Neutrophil (primary cell): ENCODE data around the gene FKBP9.
"Not testable (repeated sequence)": the region's sequence is repeated elsewhere in the genome, so short reads cannot be mapped to it uniquely, and the experiment has no call there.

Experiments used
- H3K27ac ChIP-seq: fragments of 200-600 bp; sonication (generic); 2 replicates; pipeline ENCODE4 v1.5.1; 2016; ENCODE audit warnings: mild to moderate bottlenecking, moderate library complexity
- H3K27me3 ChIP-seq: fragments of 200-600 bp; sonication (generic); 2 replicates; pipeline ENCODE4 v1.6.0; 2016; ENCODE audit warnings: mild to moderate bottlenecking
- H3K36me3 ChIP-seq: fragments of 200-600 bp; sonication (generic); 2 replicates; pipeline ENCODE4 v1.5.1; 2017
- H3K4me1 ChIP-seq, 2 experiments: fragments of 200-600 bp in 1 of 2; sonication (generic) in 1 of 2; 1 replicate in 1 of 2; 2 replicates in 1 of 2; pipeline versions ENCODE4 v1.5.1 to v1.6.1; 2013 to 2016; ENCODE audit warnings: low read depth in 1 of 2, low read length in 1 of 2, mild to moderate bottlenecking in 1 of 2, moderate library complexity in 1 of 2; ENCODE audit not compliant: control insufficient read depth in 1 of 2, insufficient read depth in 1 of 2
- H3K4me3 ChIP-seq, 2 experiments: fragments of 200-600 bp in 1 of 2; sonication (generic) in 1 of 2; 1 replicate in 1 of 2; 2 replicates in 1 of 2; pipeline ENCODE4 v1.5.1; 2013 to 2016; ENCODE audit warnings: low read depth in 1 of 2, low read length in 1 of 2, mild to moderate bottlenecking in 1 of 2, moderate library complexity in 1 of 2
- H3K9me3 ChIP-seq: fragments of 200-600 bp; sonication (generic); 2 replicates; pipeline ENCODE4 v1.5.1; 2016
- TF ChIP-seq, protein P1 (sequence below): fragments of 200-600 bp; sonication (generic); IDR thresholded peaks from 2 replicates; pipeline ENCODE4 v1.5.1; 2016; ENCODE audit warnings: antibody characterized with exemption

The FKBP9 gene, protein sequence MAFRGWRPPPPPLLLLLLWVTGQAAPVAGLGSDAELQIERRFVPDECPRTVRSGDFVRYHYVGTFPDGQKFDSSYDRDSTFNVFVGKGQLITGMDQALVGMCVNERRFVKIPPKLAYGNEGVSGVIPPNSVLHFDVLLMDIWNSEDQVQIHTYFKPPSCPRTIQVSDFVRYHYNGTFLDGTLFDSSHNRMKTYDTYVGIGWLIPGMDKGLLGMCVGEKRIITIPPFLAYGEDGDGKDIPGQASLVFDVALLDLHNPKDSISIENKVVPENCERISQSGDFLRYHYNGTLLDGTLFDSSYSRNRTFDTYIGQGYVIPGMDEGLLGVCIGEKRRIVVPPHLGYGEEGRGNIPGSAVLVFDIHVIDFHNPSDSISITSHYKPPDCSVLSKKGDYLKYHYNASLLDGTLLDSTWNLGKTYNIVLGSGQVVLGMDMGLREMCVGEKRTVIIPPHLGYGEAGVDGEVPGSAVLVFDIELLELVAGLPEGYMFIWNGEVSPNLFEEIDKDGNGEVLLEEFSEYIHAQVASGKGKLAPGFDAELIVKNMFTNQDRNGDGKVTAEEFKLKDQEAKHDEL

DNA sequence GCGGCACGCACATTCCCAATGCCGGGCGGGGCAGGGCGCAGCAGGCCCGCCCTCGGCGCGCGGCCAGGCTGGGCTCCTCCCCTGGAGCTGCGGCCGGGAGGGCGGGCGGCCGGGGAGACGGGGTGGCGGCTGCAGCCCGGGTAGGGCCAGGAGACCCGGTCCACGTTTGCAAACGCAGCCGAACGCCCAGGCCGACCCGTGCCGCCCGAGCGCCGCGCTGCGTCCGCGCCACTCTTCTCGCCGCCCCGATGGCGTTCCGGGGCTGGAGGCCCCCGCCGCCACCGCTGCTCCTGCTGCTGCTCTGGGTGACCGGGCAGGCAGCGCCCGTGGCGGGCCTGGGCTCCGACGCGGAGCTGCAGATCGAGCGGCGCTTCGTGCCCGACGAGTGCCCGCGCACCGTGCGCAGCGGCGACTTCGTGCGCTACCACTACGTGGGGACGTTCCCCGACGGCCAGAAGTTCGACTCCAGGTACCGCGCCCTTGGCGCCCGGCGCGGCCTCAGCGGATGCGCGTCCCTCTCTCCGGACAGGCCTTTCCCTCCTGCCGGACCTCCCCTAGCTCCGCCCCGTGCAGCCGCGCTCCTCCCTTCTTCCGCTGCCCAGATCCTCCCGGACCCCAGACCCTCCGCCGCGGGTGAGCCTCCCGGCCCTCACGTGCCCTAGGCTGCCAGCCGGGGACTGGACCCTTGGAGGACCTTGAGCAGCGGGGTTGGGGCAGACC lies at the start of gene FKBP9:
Gene FKBP9 (plus strand): TSS at position 115 of the 720 bp plus-strand sequence. CDS start 134 bp downstream, at position 249.
- peak within 1 kb of the TSS; percentile 85 to 93 for H3K4me3 ChIP-seq
- peak within 1 kb of the TSS; percentile 80 for H3K27ac ChIP-seq
- H3K36me3 ChIP-seq, result no peaks in the 10 kb centered on the region
- H3K4me1 ChIP-seq, result peaks cover 14 to 22% of the 10 kb centered on the region in 2 experiments
- TF ChIP-seq, protein P1, sequence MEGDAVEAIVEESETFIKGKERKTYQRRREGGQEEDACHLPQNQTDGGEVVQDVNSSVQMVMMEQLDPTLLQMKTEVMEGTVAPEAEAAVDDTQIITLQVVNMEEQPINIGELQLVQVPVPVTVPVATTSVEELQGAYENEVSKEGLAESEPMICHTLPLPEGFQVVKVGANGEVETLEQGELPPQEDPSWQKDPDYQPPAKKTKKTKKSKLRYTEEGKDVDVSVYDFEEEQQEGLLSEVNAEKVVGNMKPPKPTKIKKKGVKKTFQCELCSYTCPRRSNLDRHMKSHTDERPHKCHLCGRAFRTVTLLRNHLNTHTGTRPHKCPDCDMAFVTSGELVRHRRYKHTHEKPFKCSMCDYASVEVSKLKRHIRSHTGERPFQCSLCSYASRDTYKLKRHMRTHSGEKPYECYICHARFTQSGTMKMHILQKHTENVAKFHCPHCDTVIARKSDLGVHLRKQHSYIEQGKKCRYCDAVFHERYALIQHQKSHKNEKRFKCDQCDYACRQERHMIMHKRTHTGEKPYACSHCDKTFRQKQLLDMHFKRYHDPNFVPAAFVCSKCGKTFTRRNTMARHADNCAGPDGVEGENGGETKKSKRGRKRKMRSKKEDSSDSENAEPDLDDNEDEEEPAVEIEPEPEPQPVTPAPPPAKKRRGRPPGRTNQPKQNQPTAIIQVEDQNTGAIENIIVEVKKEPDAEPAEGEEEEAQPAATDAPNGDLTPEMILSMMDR, result no peak
- no peaks in the 10 kb centered on the region for H3K9me3 ChIP-seq
- H3K27me3 ChIP-seq, result no peaks in the 10 kb centered on the region

DNA sequence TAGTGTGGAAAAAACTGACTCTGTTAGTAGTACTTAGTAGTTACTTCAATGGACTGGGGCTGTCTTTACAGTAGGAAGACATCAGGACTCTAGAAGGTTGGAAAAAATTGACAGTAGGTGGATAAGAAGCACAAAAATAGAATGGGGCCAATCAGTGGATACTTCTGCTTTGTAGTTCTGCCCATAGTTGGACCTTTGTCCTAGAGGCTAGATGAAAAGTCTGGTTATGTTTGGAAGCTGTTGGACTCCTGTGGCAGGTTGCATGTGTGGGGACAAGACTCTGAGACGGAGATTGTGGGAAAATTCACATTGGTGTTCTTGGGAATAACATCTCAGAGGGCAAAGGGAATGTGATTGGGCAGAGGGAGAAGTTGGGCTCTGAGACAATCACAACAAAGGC lies 47.0 kb upstream of the FKBP9 start:
- Histone ChIP-seq H3K9me3 (no peaks in the 10 kb centered on the region), H3K27ac (no peak overlapping the region), H3K4me3 (no peak overlapping the region), H3K27me3 (no peaks in the 10 kb centered on the region), H3K36me3 (peaks cover 11% of the 10 kb centered on the region), H3K4me1 (peaks cover 0 to 4% of the 10 kb centered on the region in 2 experiments)
- TF ChIP-seq, protein P1, result no peak

DNA sequence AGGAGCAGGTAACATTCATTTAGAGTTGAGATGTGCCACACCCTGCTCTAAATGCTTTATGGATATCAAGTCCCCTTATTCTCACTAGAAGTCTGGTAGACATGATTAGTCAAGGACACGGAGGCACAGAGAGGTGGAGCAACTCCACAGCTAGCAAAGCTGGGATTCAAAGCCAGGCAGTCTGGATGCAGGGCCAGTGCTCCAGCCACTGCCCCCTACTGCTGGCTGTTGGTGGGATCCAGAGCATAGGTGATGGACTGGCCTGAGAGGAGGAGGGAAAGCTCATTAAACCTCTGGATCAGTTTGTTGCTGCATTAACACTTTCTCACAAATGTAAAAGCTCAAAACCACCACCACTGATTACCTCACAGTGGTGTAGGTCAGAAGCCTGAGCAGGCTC lies 43.1 kb upstream of the FKBP9 start:
- H3K27me3 ChIP-seq, result no peaks in the 10 kb centered on the region
- no peaks in the 10 kb centered on the region for H3K4me1 ChIP-seq
- no peaks in the 10 kb centered on the region for H3K9me3 ChIP-seq
- H3K36me3 ChIP-seq, result peaks cover 43% of the 10 kb centered on the region
- TF ChIP-seq, protein P1, result no peak
- no peak overlapping the region for H3K27ac ChIP-seq
- H3K4me3 ChIP-seq, result no peak overlapping the region

DNA sequence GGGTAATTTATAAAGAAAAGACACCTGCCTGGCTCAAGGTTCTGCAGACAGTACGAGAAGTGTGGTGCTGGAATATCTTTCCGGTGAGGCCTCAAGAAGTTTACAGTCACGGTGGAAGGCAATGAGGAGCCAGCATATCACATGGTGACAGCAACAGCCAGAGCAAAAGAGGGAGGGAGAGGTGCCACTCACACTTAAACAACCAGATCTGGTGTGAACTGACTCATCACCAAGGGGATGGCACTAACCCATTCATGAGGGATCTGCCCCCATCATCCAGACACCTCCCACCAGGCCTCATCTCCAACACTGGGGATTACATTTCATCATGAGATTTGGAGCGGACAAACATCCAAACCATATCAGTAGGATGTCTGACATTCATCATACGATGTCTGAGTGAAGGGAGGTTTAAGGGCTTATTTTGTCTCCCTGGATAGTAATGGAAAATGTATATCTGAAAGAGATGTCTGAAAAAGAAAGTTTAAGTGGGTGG lies 42.2 kb upstream of the FKBP9 start:
- Histone ChIP-seq H3K27ac (no peak overlapping the region), H3K4me1 (no peaks in the 10 kb centered on the region), H3K36me3 (peaks cover 49% of the 10 kb centered on the region), H3K4me3 (no peak overlapping the region), H3K9me3 (no peaks in the 10 kb centered on the region), H3K27me3 (no peaks in the 10 kb centered on the region)
- TF ChIP-seq, protein P1, result no peak

DNA sequence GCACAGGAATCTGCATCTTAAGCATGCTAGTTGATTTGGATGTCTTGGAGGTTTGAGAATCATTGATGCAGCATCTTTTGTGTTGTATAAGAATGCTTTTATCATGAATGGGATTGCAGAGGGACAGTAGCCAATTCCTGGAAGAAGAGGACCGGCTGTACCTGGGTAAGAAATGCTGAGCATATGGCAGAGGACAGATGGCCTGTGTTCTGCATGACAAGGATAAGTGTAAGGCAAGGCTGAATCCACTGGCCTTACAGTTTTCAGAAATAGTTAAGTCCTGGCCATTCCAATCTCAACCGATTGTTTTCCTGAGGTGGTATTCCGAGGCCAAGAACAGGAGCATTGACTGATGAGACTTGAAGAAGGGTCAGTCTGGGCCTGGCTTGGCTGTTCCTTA lies 41.2 kb upstream of the FKBP9 start:
- H3K9me3 ChIP-seq, result no peaks in the 10 kb centered on the region
- no peaks in the 10 kb centered on the region for H3K27me3 ChIP-seq
- H3K36me3 ChIP-seq, result peaks cover 54% of the 10 kb centered on the region
- TF ChIP-seq, protein P1, result no peak
- H3K4me3 ChIP-seq, result no peak overlapping the region
- H3K4me1 ChIP-seq, result no peaks in the 10 kb centered on the region
- no peak overlapping the region for H3K27ac ChIP-seq

DNA sequence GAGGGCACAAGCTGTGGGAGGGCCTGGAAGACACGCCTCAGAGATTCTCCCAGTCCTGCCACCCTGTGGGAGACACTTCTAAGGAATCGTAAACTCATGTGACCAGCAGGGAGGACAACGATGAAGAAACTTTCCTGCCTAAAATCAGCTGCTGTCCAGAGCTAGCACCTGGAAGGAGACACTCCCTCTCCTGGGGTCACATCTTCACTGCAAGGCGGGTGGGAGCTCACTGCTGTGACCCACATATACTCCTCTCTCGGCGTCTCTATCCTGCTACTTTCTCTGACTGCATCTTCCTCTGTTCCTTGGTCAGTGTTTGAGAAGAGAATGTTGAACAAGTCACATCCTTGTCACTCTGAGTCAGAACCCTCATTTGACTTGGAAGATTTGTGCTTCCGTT lies 40.2 kb upstream of the FKBP9 start:
- H3K4me1 ChIP-seq, H3K27me3 ChIP-seq, H3K9me3 ChIP-seq, H3K27ac ChIP-seq, H3K4me3 ChIP-seq: not testable (repeated sequence)
- peaks cover 54% of the 10 kb centered on the region for H3K36me3 ChIP-seq
